HL-60 (cell line): ENCODE results near the gene PLGRKT.

Experiments
- DNase-seq, 2 experiments: peaks; one replicate each; pipeline ENCODE4 v3.0.0-alpha.2; 2010 to 2020; ENCODE audit warnings: low read depth in 1 of 2, low spot score in 1 of 2
- H3K27ac ChIP-seq: fragments of 250-450 bp; sonication (Bioruptor Pico); replicated peaks from 2 replicates; pipeline ENCODE4 v1.5.1; 2020; ENCODE audit warnings: mild to moderate bottlenecking, moderate library complexity
- H3K27me3 ChIP-seq: fragments of 250-450 bp; sonication (Bioruptor Pico); 2 replicates; pipeline ENCODE4 v1.5.1; 2021; ENCODE audit warnings: mild to moderate bottlenecking, moderate library complexity; ENCODE audit not compliant: insufficient read depth, poor library complexity, severe bottlenecking
- H3K4me3 ChIP-seq: replicated peaks from 2 replicates; pipeline ENCODE4 v1.5.1; 2011; ENCODE audit warnings: mild to moderate bottlenecking, control low read depth, low read length; ENCODE audit not compliant: insufficient read depth
- GABPA ChIP-seq: IDR thresholded peaks from 2 replicates; pipeline ENCODE4 v1.6.1; 2012; ENCODE audit warnings: low read depth
- POLR2AphosphoS5 ChIP-seq: IDR thresholded peaks from 2 replicates; pipeline ENCODE4 v1.6.1; 2012; ENCODE audit warnings: low read depth
- SPI1 ChIP-seq: IDR thresholded peaks from 2 replicates; pipeline ENCODE4 v1.6.1; 2012; ENCODE audit warnings: low read depth, mild to moderate bottlenecking, borderline replicate concordance
- TF ChIP-seq, protein P1 (sequence below): IDR thresholded peaks from one replicate; pipeline ENCODE4 v1.5.1; 2011; ENCODE audit warnings: low read length, control low read depth, inconsistent platforms; ENCODE audit not compliant: insufficient read depth
- TF ChIP-seq, protein P2 (sequence below): IDR thresholded peaks from 2 replicates; pipeline ENCODE4 v1.6.1; 2012; ENCODE audit warnings: low read depth; ENCODE audit not compliant: insufficient replicate concordance

PLGRKT gene

DNA sequence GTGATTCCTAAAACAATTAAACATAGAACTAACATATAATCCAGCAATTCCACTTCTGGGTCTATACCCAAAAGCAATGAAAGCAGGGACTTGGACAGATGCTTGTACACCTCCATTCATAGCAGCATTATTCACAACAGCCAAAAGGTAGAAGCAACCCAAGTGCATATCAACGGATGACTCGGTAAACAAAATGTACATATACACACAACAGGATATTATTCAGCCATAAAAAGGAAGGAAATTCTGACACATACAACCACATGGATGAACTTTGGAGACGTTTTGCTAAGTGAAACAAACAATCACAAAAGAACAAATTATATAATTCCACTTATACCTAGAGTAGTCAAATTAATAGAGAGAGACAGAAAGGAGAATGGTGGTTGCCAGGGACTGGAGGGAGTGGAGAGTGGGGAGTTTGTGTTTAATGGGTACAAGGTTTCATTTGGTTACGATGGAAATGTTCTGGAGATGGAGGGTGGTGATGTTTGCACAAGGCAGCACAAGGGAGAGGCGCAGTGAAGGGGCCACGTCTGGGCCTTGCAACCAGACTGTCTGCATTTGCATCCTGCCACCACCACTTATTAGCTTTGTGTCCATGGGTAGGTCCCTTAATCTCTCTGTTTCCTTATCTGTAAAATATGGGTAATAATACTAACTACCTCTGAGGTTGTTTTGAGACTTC lies 61.8 kb downstream of the PLGRKT start:
- Histone ChIP-seq H3K27me3 (no peaks in the 10 kb centered on the region), H3K4me3 (no peak overlapping the region), H3K27ac (no peak overlapping the region)
- no peak for DNase-seq
- TF ChIP-seq SPI1 (no peak), GABPA (no peak), POLR2AphosphoS5 (no peak)
- TF ChIP-seq, protein P1, sequence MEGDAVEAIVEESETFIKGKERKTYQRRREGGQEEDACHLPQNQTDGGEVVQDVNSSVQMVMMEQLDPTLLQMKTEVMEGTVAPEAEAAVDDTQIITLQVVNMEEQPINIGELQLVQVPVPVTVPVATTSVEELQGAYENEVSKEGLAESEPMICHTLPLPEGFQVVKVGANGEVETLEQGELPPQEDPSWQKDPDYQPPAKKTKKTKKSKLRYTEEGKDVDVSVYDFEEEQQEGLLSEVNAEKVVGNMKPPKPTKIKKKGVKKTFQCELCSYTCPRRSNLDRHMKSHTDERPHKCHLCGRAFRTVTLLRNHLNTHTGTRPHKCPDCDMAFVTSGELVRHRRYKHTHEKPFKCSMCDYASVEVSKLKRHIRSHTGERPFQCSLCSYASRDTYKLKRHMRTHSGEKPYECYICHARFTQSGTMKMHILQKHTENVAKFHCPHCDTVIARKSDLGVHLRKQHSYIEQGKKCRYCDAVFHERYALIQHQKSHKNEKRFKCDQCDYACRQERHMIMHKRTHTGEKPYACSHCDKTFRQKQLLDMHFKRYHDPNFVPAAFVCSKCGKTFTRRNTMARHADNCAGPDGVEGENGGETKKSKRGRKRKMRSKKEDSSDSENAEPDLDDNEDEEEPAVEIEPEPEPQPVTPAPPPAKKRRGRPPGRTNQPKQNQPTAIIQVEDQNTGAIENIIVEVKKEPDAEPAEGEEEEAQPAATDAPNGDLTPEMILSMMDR, result no peak
- TF ChIP-seq, protein P2, sequence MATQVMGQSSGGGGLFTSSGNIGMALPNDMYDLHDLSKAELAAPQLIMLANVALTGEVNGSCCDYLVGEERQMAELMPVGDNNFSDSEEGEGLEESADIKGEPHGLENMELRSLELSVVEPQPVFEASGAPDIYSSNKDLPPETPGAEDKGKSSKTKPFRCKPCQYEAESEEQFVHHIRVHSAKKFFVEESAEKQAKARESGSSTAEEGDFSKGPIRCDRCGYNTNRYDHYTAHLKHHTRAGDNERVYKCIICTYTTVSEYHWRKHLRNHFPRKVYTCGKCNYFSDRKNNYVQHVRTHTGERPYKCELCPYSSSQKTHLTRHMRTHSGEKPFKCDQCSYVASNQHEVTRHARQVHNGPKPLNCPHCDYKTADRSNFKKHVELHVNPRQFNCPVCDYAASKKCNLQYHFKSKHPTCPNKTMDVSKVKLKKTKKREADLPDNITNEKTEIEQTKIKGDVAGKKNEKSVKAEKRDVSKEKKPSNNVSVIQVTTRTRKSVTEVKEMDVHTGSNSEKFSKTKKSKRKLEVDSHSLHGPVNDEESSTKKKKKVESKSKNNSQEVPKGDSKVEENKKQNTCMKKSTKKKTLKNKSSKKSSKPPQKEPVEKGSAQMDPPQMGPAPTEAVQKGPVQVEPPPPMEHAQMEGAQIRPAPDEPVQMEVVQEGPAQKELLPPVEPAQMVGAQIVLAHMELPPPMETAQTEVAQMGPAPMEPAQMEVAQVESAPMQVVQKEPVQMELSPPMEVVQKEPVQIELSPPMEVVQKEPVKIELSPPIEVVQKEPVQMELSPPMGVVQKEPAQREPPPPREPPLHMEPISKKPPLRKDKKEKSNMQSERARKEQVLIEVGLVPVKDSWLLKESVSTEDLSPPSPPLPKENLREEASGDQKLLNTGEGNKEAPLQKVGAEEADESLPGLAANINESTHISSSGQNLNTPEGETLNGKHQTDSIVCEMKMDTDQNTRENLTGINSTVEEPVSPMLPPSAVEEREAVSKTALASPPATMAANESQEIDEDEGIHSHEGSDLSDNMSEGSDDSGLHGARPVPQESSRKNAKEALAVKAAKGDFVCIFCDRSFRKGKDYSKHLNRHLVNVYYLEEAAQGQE, result no peak

DNA sequence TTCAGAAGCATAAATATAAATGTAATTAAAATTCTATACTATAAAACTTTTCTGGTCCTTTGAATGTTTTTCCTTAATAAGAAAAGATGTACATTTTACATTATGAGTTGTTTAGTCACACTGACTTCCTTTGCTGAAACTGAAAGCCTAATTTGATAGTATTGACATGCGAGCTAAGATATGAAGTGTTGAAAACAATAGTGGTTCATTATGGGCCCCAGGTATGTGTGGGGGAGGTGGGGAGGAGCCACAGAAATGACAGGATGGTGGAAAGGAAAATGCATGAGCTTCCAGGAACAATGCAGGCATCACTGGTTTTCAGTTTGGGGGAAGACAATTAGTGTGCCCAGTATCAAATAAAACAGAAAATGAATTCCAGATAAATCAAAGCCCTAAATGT lies 62.6 kb downstream of the PLGRKT start:
- Histone ChIP-seq H3K27me3 (no peaks in the 10 kb centered on the region), H3K4me3 (no peak overlapping the region), H3K27ac (no peak overlapping the region)
- no peak for DNase-seq
- TF ChIP-seq POLR2AphosphoS5, result no peak
- no peak for TF ChIP-seq SPI1
- TF ChIP-seq GABPA, result no peak
- TF ChIP-seq, protein P2, result no peak

DNA sequence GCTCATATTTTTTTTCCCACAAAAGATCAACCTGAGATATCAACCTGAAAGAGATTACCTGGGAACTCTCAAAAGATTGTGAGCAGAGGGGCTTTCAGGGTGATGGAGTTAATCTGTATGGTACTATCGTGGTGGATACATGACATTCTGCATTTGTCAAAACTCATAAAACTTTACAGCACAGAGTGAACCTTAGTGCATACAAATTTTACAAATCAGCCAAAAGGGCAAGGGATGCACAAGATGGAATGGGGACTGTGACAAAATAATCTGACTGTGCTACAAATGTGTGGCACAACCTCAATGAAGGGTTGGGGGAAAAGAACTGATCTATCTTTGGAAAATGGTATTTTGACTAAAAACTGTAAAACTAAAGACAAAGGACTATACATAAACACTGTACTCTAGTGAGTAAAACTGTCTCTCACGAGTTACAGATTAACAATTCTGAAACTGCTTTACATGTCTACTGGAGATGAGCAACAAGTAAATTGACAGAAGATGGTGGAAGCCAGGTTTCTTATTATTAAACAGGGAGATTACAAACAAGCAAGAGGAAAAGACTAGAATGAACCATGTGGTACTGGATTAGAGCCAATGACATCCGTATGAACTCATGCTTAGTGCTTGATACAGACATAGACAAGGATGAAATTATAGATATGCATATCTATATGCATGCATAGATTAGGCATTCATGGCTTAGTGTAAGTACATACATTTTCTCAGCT lies 73.3 kb downstream of the PLGRKT start:
- no peaks in the 10 kb centered on the region for H3K27me3 ChIP-seq
- H3K27ac ChIP-seq, result no peak overlapping the region
- no peak for TF ChIP-seq POLR2AphosphoS5
- TF ChIP-seq, protein P2, result no peak
- TF ChIP-seq, protein P1, result no peak
- TF ChIP-seq SPI1, result no peak
- no peak for TF ChIP-seq GABPA
- no peak overlapping the region for H3K4me3 ChIP-seq
- no peak for DNase-seq
